HG02938 (cell line): ENCODE measurements around the gene GNB1L.
"Not testable (repeated sequence)": the region's sequence is repeated elsewhere in the genome, so short reads cannot be mapped to it uniquely, and the experiment has no call there.

ENCODE experiments used
- ATAC-seq: cut with Tn5 transposase; IDR thresholded peaks from one replicate; pipeline ENCODE4 v1.9.1; 2021; ENCODE audit warnings: mild to moderate bottlenecking, moderate library complexity; ENCODE audit not compliant: unreplicated experiment

The GNB1L gene

DNA sequence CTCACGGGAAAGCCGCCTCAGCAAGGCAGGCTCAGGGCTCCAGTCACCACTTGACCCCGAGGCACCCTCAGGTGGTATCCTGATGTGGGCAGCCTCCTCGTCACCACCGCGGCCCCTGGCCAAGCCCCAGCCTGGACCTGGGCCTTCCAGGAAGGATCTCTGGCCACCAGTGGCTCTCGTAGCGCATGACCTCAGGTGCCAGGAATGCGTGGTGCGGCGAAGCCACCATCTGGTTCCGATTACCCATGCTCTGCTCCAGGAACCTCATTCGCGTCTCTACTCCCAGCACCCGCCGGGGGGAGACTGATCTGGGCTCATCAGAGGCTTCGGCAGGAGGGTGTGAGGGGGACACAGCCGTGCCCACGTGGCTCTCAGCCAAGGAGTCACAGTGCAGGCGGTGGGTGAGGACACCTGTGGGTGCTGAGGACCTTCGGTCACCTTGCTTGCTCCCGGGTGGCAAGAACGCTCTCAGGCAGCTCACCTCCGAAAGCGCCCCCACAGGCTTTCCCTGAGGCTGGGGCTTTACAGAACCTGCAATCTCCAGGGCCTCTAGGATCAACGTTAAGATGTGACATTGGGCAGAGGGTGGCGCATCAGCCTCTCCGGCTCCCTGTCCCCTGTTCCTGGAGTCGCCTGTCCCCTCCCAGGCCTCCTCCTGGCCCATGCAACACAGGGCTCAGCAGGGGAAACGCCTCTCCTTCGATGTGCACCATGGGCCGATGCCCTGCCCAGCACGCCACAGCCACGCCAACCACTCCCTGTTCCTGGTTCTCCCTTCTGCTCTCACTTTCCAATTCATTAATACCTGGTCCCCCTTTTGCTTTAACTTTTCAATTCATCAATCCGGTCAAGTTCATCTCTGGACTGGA lies 55.1 kb downstream of the GNB1L start:
- no peak for ATAC-seq

DNA sequence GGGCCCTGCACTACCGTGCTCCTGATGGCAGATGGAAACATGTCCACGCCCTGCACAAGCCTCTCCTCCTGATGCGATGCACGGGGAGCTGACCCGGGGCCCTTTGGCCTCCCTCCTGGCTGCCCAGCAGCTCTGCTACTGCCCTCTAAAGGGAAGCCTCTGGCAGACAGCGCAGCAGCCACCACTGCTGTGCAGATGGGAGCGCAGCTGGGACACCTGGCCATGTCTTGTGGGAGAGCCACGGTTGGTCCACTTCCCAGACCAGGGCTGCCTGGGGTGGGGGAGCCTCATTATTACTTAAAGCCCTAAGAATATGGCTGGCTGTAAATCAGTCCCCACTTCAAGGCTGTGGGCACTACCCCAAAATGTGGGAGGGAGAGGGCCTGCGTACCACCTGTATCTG lies 55.8 kb downstream of the GNB1L start:
- ATAC-seq = no peak

DNA sequence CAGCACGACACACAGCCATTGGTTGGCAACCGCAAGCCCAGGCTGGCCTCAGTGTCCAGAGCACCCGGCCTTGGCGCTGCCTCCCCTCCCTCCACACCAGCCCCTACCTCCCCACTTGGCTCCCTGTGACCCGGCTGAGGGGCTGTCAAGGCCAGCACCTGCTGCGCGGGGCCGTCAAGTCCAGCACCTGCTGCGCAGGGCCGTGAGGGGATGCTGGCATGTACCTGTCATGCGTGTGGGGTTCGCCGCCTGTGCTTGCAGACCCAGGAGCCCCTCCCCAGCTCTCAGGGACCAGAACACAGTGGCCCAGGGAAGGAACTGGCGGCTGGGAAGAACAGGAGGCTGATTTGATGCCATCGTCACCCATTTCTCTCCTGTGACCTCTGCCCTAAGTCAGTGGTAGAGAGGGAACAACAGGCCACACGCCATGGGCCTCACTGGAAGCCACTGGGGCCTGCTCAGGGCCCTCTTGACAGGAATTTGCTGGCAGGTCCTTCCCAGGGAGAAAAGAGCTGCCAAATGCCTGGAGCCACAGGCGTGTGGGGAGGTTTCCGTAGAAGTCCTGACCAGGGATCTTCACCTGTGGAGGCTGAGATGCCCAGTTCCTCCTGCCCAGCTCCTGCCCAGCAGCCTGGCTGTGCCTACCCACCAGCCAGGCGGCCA lies 56.5 kb downstream of the GNB1L start:
- no peak for ATAC-seq

DNA sequence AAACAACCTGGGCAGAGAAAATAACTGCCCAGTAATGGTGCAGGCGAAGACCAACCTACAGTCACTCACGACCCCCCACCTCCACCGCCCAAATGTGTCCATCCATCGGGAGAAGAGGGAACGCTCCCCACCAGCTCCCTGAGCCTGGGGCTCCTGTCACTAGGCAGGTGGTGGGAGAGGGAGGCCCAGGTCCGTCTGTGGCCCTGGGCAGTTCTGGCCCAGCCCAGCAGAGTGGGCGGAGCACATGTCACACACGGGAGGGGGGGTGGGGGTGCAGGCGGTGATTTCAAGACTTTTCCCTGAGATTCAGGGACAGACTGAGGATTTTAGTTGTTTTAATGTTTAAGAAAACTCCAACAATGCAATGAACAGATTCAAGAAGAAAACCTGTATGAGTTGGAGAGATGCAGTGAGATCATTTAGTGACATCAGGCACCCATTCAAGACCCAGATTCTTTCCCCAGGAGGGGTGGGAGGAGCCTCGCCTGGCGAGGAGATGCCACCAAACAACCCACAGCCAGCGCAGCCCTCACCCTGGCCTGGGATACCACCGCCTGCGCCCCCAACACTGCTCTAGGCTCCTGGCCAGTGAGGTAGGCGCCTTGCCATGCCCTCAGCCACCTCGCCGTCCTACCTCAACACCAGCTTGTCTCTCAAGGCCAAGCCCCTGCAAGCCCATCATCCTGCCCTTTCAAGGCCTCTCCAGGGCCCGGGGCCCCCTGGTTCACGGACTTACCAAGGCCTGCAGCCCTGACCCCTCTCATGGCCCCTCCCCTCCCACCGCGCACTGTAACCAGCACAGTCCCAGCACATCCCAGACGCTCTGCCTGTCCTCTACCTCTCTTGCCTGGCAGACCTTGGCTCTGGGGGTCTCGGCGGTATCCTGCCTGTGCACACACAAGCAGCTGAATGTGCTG lies 57.3 kb downstream of the GNB1L start:
- ATAC-seq = no peak

DNA sequence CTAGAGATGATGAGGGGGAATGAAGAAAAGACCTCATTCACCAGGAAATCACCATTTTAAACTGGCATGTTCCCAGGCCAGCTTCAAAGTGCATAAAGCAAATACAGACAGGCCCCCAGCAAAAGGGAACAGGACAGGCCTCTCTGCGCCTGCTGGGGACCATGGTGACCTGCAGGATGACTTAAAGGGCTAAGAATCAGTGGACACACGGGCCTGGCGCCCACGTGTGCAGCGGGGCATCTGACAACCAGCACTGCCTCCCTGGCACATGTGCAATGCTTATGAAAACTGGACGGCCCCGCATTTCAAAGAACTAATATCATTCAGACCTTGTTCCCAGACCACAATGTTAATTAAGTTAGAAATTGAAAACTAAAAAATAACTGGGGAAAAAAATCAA lies 58.5 kb downstream of the GNB1L start:
- no peak for ATAC-seq

DNA sequence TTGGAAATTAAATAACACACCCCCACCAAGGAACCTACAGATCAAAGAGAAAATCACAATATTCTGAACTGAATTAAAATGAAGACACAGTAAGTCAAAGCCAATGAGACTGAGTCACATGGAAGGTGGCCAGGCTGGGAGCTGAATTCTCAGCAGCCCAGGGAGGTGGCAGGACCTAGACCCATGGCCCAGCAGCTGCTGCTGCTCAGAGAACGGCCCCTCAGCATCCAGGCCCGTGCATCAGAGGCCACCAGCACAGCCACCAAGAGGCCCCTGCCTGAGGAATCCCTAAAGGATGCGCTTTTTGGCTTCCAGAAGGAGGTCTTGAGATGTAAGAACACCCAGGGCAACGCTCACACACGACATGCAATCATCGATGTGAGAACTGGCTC lies 59.1 kb downstream of the GNB1L start:
- no peak for ATAC-seq

DNA sequence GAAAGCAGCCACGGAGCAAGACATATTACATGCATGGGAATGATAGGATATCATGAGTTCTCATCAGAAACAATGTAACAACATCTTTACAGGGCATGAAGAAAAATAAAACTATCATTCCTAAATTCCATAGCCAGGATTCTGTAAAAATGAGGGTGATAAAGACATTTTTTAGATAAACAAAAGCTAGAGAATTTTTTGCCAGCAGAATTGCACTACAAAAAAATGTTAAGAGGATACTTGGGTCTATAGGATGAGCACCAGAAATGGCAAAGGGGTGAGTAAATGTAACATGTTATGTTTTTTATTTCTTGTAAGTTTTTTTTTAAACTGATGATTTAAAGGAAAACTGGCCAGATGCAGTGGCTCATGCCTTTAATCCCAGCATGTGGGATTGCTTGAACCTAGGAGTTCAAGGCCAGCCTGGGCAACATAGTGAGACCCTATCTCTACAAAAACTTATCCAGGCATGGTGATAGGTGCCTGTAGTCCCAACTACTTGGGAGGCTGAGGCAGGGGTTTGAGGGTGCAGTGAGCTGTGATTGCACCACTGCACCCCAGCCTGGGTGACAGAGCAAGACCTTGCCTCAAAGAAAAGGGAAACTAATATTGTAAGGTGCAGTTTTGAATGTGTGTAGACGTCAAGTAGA lies 60.9 kb downstream of the GNB1L start:
- no peak for ATAC-seq

DNA sequence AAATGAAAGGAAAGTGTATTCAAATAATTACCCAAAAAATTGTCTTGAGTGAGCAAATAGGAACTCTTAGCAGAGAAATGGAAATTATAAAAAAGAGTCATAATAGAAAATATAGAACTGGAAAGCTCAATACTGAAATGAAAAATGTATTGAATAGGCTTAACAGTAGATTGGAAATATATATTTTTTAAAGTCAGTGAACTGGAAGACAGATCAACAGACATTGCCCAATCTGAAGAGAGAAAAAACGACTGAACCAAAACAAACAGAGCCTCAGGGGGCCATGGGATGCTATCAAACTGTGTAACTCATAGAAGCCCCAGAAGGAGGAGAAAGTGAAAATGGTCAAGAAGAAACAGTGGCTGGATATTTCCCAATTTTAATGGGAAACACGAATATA lies 61.5 kb downstream of the GNB1L start:
- ATAC-seq = no peak

DNA sequence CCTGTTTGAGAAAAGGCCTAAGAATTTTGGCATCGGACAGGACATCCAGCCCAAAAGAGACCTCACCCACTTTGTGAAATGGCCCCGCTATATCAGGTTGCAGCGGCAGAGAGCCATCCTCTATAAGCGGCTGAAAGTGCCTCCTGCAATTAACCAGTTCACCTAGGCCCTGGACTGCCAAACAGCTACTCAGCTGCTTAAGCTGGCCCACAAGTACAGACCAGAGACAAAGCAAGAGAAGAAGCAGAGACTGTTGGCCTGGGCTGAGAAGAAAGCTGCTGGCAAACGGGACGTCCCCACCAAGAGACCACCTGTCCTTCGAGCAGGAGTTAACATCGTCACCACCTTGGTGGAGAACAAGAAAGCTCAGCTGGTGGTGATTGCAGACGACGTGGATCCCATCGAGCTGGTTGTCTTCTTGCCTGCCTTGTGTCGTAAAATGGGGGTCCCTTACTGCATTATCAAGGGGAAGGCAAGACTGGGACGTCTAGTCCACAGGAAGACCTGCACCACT lies 62.2 kb downstream of the GNB1L start:
- ATAC-seq = not testable (repeated sequence)

DNA sequence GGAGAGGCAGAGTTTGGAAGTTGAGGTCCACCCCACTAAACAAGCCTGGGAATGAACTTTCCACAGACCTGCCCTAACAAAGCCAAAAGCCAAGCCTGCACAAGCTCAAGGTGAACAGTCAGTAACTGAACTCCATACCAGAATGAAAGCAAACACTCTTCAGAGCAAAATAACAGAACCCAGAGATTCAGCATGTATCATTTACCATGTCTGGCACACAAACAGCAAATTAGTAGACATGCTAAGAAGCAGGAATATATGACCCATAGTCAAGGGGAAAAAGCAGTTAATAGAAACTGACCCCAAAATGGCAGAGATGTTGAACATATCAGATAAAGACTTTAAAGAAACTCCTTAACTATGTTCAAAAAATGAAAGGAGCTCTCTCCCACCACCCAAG lies 62.8 kb downstream of the GNB1L start:
- no peak for ATAC-seq

DNA sequence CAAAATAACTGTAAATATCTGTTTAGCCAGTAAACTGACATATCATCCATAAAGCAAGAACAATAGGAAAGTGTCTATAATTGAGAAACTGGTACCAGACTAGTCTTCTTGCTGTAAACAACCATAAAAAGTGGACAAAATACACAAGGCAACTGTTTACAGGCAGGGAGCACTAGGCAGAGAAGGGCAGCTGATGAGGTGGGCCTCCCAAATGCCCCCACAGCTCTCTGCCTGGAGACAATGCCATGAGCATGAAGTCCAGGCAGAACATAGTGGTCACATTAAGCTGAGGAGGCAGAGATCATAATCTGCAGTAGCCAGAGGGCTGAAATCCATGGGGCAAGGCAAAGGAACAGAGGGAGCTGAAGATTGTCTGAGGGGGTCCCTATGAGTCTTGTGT lies 63.4 kb downstream of the GNB1L start:
- no peak for ATAC-seq

DNA sequence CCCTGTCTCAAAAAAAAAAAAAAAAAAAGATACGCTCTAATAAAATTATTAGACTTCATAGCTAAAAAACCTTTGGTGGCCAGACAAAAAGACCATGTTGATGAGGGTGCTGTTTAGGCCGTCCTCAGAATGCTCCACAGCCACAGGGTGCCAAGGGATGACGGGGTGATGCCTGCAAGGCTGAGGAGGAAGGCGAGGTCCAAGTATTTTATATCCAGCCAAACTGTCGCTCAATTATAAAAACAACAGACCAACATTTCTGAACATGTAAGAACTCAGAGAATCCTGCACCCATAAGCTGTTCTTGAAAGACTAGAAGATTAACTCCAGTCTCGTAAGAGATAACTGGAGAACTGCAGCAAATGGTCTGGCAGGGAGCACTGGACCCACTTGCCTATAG lies 64.8 kb downstream of the GNB1L start:
- no peak for ATAC-seq

DNA sequence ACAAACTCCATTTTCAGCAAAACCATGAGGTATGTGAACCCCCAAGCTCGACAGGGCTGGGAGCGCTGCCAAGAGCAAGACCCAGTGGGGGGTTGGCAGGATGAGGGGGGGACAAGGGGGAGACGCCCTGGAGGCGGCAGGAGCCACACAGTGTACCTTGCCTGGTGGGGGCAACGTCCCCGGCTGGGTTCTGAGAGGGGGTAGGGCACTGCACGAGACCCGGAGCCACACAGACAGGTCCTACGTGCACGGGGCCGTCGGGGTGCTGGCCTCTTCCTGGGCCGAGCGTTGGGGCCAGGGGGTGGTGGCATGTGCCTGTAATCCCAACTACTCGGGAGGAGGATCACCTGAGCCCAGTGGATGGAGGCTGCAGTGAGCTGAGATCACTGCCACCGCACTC lies 65.3 kb downstream of the GNB1L start:
- no peak for ATAC-seq

DNA sequence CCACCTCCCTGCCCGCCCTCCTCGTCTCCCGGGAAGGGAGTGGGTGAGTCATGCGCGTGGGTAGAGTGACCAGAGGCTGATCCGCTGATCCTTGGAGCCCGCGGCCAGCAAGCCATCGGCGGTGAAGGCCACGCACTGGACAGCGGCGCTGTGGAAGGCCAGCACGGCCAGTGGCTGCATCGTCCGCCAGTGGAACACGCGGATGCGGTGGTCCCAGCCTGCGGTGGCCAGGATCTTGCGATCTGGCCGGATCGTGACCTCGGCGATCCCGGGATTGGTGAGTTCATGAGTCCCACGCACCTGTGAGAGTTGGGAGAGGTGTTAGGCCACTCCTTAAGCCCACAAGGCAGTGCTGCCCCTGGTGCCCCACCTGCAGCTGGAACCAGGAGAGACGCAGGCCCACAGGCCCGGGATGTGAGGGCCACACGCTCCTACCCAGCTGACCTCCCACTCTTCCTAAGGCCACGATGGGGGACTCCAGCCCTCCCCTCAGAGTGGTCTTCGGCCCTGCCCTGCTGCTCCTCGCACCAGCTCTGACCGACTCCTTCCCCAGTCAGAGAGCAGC lies 65.9 kb downstream of the GNB1L start:
- ATAC-seq = no peak

DNA sequence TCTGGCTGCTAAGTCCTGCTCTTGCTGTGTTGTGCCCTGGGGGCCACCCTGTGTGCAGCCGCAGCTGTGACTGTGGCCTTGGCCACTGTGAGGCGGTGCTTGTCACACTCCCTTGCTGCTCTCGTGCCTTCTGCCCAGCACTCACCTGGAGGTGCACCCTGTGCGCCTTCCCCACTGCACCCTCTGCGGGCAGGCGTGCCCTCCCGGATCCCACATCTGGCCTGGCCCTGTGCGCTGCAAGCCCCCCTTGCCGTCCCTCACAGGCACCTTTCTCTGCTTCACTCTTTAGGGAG lies 66.9 kb downstream of the GNB1L start:
- ATAC-seq = no peak

DNA sequence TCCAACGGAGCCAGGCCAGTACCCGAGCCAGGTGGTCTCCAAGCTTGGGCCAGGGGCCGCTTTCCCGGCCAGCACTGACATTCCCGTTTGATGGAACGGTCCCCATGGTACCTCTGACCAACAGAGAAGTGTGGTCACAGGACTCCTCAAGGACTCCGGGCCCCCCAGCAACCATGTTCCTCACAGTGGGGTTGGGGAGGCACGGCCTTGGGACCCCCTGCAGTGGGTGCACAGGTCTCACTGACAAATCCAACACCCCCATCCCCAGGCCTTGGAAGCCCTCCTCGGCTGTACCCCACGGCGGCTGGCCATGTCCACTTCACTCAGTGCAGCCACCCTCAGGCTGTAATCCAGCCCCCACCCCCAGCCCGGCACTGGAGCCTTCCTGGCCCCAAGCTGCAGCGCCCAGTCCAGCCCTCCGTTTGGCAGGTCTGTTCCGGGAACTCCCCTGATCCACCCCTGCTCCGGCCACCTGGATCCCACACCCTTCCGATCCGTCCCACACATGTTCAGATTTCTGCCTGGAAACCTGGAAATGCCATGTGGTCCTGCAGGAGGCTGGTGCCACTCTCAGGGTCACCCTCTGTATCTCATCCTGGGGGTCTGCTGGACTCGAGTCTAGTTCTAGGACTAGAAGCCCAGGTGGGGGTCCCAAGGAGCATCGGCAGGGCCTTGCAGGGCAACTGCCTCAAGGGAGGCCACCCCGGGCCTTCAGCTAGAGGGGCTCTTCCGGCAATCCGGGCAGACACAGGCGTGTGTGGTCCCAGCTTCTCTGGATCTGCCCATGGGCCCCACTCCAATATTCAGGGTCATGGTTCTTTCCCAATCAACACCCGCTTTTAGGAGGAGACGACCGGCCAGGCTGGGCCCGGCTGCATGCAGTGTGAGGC lies 67.5 kb downstream of the GNB1L start:
- ATAC-seq = no peak

DNA sequence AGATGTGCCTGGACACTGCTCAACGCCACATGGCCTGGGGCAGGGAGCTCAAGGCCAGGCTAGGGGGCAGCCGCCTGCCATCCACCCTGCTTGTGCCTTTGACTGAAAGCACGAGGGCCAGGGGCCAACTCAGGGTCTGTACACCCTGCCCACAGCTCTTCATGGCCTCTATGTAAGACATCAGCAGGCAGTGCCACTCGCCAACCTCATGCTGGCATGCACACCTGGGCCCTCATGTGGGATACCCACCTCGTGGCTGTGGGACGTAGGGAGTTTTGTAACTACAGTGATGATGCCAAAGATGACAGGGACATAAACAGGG lies 68.4 kb downstream of the GNB1L start:
- no peak for ATAC-seq

DNA sequence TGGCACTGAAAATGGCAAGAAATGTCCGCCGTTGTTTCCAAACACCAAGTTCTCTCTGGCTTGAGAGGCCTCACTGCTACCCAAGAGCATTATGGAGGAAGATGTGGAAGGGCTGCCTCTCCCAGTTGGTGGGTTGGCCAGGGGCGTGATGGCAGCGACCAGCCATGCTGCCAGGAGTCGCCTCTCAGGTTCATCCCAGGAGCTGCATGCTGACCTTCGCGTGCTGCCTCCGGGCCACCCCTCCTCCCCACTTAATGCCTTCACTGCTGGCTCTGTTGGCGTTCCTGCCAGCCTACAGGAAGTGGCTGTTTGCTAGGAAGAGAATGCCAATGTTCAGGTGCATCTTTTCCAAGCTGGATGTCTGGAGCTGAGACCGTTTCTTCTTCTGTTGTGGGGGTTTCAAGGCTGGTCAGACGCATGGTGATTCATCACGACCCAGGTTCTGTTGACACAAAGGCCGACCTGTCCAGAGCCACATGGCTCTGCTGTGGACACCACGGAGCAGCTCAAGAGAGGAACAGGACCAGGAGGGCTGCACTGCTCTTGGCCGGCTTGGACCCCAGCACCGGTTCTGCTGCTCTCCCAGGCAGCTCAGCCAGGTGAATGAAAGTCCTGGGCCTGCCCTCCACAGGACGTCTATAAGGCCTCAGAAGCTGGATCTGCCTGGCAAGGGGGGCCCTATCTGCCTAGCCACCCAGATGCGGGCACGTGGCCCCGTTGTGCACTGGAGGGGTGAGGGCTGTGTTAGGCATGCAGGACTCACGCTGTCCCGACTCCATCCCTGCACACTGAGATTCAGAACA lies 69.0 kb downstream of the GNB1L start:
- ATAC-seq = no peak
